Stimulated activated CD8-positive, alpha-beta memory T cell treated with anti-CD3 and anti-CD28 coated beads, Interleukin-4, amount 100 ng/mL, for 24 hours (primary cell): Measurements from ENCODE around the gene LCN1.
"Not testable (repeated sequence)": the region's sequence is repeated elsewhere in the genome, so short reads cannot be mapped to it uniquely, and the experiment has no call there.

Source experiments
- DNase-seq: peaks from one replicate; pipeline ENCODE4 v3.0.0-alpha.2; 2020; ENCODE audit warnings: low read depth

Gene LCN1

GRCh38 chr9:135546792-135547617 lies 25.8 kb downstream of the LCN1 start:
- DNase-seq, result not testable (repeated sequence)

- DNase-seq, result no peak
Observed at GRCh38 chr9:135547756-135548736, 26.8 kb downstream of the LCN1 start.

GRCh38 chr9:135549478-135550343 lies 28.5 kb downstream of the LCN1 start:
- DNase-seq, result not testable (repeated sequence)

GRCh38 chr9:135550344-135550918 lies 29.2 kb downstream of the LCN1 start:
- DNase-seq, result no peak

- DNase-seq, result no peak
Observed at GRCh38 chr9:135551031-135551430, 29.8 kb downstream of the LCN1 start.

GRCh38 chr9:135551456-135551855 lies 30.2 kb downstream of the LCN1 start:
- DNase-seq, result no peak

DNA sequence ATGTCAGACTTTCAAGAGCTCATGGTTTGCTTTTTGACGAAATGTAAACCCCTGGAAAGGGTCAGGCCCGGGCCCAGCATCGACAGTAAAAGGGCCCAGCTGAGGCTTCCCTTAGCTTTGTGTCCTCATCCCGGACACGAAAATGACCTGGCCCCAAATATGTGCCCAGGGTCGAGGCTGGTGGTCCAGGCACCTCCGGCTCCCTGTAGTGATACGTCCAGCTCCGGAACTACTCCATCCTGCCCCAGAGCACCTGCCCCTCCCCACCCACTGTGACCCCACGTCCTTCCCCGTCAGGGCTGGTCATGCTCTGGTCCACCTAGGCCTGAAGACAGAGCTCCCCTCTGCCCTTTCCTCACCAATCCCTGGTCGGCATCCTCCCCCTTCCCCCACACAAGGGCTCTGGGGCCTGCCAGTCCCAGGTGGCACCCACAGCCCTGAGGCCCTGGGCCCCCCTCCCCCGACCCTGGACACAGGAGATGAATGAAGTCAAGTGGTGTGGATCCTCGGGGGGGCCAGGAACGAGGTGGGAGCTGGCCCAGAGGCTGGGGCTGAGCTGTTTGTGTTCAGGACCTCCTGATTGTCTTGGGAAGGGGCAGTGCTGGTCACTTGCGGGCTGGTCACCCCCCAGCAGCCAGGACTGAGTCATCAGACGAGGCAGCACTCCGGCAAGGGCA lies 30.9 kb downstream of the LCN1 start:
- DNase-seq, result no peak

- DNase-seq, result no peak
Observed at GRCh38 chr9:135552698-135553171, 31.5 kb downstream of the LCN1 start.

DNA sequence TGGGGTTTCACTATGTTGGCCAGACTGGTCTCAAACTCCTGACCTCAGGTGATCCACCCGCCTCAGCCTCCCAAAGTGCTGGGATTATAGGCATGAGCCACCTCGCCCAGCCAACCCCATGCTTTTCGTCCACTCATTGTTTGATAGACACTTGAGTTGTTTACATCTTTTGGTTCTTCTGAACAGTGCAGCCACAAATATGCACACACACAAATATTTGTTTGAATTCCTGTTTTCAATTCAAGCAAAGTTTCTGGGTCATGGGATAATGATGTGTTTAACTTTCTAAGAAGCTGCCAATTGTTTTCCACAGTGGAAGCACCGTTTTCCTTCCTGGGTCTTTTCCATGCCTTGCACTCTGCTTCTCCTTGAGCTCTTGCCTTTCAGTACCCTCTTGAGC lies 33.5 kb downstream of the LCN1 start:
- DNase-seq, result no peak

GRCh38 chr9:135555203-135555602 lies 34.0 kb downstream of the LCN1 start:
- DNase-seq, result no peak

- DNase-seq, result no peak
Observed at GRCh38 chr9:135555910-135556309, 34.7 kb downstream of the LCN1 start.

DNA sequence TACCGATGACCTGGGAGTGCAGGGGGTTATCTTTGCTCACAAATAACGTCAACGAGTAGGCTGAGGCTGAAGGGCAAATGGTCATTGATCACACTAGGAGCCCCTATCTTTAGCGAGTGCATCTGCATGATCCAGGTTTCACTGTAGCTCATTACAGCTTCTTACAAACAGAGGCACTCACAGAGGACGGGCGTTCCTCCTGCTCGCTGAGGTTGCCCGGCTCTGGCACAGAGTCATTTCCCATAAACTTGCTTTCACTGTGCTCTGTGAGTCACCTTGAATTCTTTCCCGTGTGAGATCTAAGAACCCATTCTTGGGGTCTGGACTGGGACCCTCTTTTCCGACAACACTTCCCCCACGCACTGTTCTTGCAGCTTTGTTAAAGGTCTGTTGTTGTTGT lies 38.4 kb downstream of the LCN1 start:
- no peak for DNase-seq

DNA sequence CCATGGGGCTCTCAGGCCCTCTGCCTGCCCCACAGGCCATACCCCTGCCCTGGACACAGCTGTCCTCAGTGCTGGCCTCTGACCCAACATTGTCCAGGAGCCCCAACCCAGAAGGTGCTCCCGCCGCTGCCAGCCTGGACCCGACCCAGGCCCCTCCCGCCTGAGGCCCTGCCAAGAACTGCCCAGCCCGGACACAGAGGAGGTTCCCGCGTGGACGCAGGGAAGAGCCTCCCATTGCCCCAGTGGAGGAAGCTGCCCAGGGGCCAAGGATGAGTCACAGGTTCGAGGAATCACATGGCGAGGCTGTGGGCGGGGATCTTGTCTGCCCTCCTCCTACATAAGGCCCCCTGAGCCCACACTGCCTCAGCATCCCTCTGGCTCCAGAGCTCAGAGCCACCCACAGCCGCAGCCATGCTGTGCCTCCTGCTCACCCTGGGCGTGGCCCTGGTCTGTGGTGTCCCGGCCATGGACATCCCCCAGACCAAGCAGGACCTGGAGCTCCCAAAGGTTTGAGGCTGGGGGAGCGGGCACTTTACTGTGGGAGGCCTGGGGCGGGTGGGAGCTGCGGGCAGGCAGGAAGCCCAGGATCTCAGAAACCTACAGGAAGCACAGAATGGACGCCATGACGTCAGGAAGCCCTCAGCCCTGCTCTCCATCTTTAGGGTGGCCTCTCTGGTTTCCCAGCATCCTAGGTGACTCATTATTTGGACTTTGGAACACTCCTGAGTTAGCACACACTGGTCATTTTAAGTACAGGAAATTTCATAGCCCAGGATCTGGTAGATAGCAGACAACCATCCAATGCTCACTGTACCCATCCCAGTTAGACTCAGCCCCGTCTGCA lies 40.4 kb downstream of the LCN1 start, which contains the start of gene PAEP:
Gene PAEP (plus strand): TSS at position 366 of the 844 bp plus-strand sequence.
- no peak for DNase-seq

DNA sequence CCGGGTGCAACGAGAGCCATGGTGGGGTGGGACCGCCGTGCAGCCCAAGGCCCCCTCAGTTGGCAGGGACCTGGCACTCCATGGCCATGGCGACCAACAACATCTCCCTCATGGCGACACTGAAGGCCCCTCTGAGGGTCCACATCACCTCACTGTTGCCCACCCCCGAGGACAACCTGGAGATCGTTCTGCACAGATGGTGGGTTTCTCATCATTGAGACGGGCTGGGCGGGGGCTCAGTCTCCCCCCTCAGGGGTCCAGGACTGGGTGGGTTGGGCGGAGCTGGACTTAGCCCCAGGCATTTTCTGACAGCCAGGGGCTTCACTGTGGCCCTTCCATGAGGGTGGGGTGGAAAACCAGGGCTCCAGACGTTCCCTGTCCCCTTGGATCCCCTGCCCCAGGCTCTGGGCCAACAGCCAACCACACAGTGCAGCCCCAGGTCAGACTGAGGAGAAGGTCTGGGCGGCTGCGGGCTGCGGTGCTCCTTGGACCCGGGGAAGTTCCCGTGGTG lies 41.0 kb downstream of the LCN1 start:
- no peak for DNase-seq

DNA sequence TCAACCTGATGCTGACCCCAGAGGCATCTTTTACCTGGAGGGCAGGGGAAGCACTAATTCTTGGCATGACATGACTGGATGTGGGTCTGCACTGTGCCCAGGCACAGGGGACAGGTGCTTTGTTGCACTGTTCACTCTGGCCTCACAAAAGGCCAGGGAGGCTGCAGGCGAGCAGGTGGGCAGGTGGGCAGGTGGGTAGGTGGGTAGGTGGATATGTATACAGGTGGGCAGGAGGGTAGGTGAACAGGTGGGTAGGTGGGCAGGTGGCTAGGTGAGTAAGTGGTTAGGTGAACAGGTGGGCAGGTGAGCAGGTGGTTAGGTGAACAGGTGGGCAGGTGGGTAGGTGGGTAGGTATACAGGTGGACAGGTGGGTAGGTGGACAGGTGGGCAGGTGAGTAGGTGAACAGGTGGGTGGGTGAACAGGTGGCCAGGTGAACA lies 41.8 kb downstream of the LCN1 start:
- DNase-seq, result no peak

- DNase-seq, result no peak
Observed at GRCh38 chr9:135563858-135564257, 42.6 kb downstream of the LCN1 start.

- DNase-seq, result no peak
Observed at GRCh38 chr9:135565141-135565628, 43.9 kb downstream of the LCN1 start.

DNA sequence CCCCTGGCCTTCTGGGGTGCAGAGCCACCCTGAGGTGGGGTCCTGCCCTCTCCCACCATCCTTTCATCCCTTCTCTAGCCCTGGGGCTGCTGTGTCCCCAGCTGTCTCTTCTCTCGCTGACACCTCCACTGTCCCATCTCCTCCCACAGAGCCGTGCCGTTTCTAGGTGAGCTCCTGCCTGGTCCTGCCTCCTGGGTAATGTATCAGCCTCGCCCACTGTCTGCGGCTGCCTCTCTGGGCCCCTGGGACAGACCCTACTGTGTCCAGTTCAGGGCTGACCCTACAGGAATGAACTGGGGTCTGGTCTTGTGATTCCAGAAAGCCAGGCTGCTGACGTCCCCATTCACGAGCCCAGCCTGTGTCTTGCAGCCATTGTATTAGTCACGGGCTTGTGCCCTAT lies 44.4 kb downstream of the LCN1 start:
- no peak for DNase-seq

DNA sequence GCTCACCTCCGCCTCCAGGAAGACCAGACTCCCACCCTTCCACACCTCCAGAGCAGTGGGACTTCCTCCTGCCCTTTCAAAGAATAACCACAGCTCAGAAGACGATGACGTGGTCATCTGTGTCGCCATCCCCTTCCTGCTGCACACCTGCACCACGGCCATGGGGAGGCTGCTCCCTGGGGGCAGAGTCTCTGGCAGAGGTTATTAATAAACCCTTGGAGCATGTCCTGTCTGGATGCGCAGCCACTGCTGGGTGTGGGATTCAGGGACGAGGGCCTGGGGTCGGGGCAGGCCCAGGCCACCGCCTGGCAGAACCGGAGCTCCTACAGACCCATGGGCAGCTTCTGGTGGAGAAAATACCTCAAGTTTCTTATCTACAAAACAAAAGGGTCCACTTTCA lies 45.3 kb downstream of the LCN1 start:
- DNase-seq, result no peak
